IPS-18a (cell line): ENCODE measurements around the gene COL18A1.

Experiments
- H3K27ac ChIP-seq: one replicate; pipeline ENCODE4 v1.5.1; 2013; ENCODE audit warnings: low read length
- H3K27me3 ChIP-seq: one replicate; pipeline ENCODE4 v1.6.1; 2013; ENCODE audit warnings: mild to moderate bottlenecking, low read length; ENCODE audit not compliant: control insufficient read depth, insufficient read depth
- H3K36me3 ChIP-seq: one replicate; pipeline ENCODE4 v1.6.1; 2013; ENCODE audit warnings: low read depth, low read length; ENCODE audit not compliant: control insufficient read depth
- H3K4me1 ChIP-seq: one replicate; pipeline ENCODE4 v1.6.1; 2013; ENCODE audit warnings: low read depth, low read length; ENCODE audit not compliant: control insufficient read depth
- H3K4me3 ChIP-seq: one replicate; pipeline ENCODE4 v1.5.1; 2013; ENCODE audit warnings: low read length
- H3K9ac ChIP-seq: one replicate; pipeline ENCODE4 v1.6.1; 2013; ENCODE audit warnings: mild to moderate bottlenecking, low read length, moderate library complexity
- H3K9me3 ChIP-seq: one replicate; pipeline ENCODE4 v1.6.1; 2013; ENCODE audit warnings: low read depth, low read length; ENCODE audit not compliant: control insufficient read depth

Gene COL18A1

GRCh38 chr21:45404730-45405270, at the start of gene COL18A1:
COL18A1 (plus strand) TSS chr21:45405165; CDS start chr21:45405231, 66 bp downstream.
- H3K4me3 ChIP-seq: peak within 1 kb of the TSS; percentile 82
- H3K27me3 ChIP-seq: peaks cover 26% of the 10 kb centered on the region
- no peaks in the 10 kb centered on the region for H3K9me3 ChIP-seq
- no peaks in the 10 kb centered on the region for H3K36me3 ChIP-seq
- H3K27ac ChIP-seq: peak within 1 kb of the TSS; percentile 65
- peaks cover 34% of the 10 kb centered on the region for H3K4me1 ChIP-seq
- peak within 1 kb of the TSS; percentile 88 for H3K9ac ChIP-seq

- H3K4me1 ChIP-seq: no peaks in the 10 kb centered on the region
These were observed 49.4 kb upstream of the COL18A1 start for GRCh38 chr21:45355573-45355972.

GRCh38 chr21:45356251-45356650, 48.7 kb upstream of the COL18A1 start:
- no peak overlapping the region for H3K4me3 ChIP-seq
- peaks cover 2% of the 10 kb centered on the region for H3K4me1 ChIP-seq
- H3K9me3 ChIP-seq: no peaks in the 10 kb centered on the region
- H3K9ac ChIP-seq: no peak overlapping the region
- no peaks in the 10 kb centered on the region for H3K27me3 ChIP-seq
- H3K27ac ChIP-seq: no peak overlapping the region
- no peaks in the 10 kb centered on the region for H3K36me3 ChIP-seq

More at GRCh38 chr21:45355573-45355972, 49.4 kb upstream of the COL18A1 start:
- Histone ChIP-seq H3K9ac (no peak overlapping the region), H3K27me3 (no peaks in the 10 kb centered on the region), H3K9me3 (no peaks in the 10 kb centered on the region), H3K36me3 (no peaks in the 10 kb centered on the region), H3K27ac (no peak overlapping the region), H3K4me3 (no peak overlapping the region)

- Histone ChIP-seq H3K4me3 (no peak overlapping the region), H3K9ac (no peak overlapping the region)
These were observed 48.1 kb upstream of the COL18A1 start for GRCh38 chr21:45356653-45357435.

GRCh38 chr21:45357436-45358260, 47.3 kb upstream of the COL18A1 start:
- peaks cover 11% of the 10 kb centered on the region for H3K4me1 ChIP-seq
- no peak overlapping the region for H3K9ac ChIP-seq
- H3K27me3 ChIP-seq: no peaks in the 10 kb centered on the region
- H3K27ac ChIP-seq: no peak overlapping the region
- no peaks in the 10 kb centered on the region for H3K36me3 ChIP-seq
- H3K9me3 ChIP-seq: no peaks in the 10 kb centered on the region
- H3K4me3 ChIP-seq: no peak overlapping the region

More at GRCh38 chr21:45356653-45357435, 48.1 kb upstream of the COL18A1 start:
- Histone ChIP-seq H3K27ac (no peak overlapping the region), H3K36me3 (no peaks in the 10 kb centered on the region), H3K4me1 (peaks cover 8% of the 10 kb centered on the region), H3K9me3 (no peaks in the 10 kb centered on the region), H3K27me3 (no peaks in the 10 kb centered on the region)

GRCh38 chr21:45358261-45358670, 46.7 kb upstream of the COL18A1 start:
- Histone ChIP-seq H3K36me3 (no peaks in the 10 kb centered on the region), H3K4me3 (no peak overlapping the region), H3K9ac (no peak overlapping the region), H3K27me3 (no peaks in the 10 kb centered on the region), H3K4me1 (peaks cover 11% of the 10 kb centered on the region), H3K9me3 (no peaks in the 10 kb centered on the region), H3K27ac (no peak overlapping the region)

- Histone ChIP-seq H3K9ac (no peak overlapping the region), H3K9me3 (no peaks in the 10 kb centered on the region), H3K4me3 (no peak overlapping the region), H3K36me3 (no peaks in the 10 kb centered on the region), H3K27ac (no peak overlapping the region), H3K27me3 (no peaks in the 10 kb centered on the region), H3K4me1 (peaks cover 11% of the 10 kb centered on the region)
These were observed 46.2 kb upstream of the COL18A1 start for GRCh38 chr21:45358711-45359310.

- Histone ChIP-seq H3K36me3 (no peaks in the 10 kb centered on the region), H3K4me1 (peaks cover 14% of the 10 kb centered on the region), H3K4me3 (no peak overlapping the region), H3K9ac (no peak overlapping the region), H3K9me3 (no peaks in the 10 kb centered on the region), H3K27ac (no peak overlapping the region), H3K27me3 (no peaks in the 10 kb centered on the region)
These were observed 45.3 kb upstream of the COL18A1 start for GRCh38 chr21:45359451-45360217.

- Histone ChIP-seq H3K36me3 (no peaks in the 10 kb centered on the region), H3K4me3 (no peak overlapping the region), H3K4me1 (peaks cover 22% of the 10 kb centered on the region), H3K27me3 (no peaks in the 10 kb centered on the region), H3K9ac (no peak overlapping the region), H3K27ac (no peak overlapping the region), H3K9me3 (no peaks in the 10 kb centered on the region)
These were observed 43.6 kb upstream of the COL18A1 start for GRCh38 chr21:45361033-45361997.

- no peaks in the 10 kb centered on the region for H3K36me3 ChIP-seq
- peaks cover 22% of the 10 kb centered on the region for H3K4me1 ChIP-seq
- no peak overlapping the region for H3K27ac ChIP-seq
- H3K9ac ChIP-seq: no peak overlapping the region
- no peaks in the 10 kb centered on the region for H3K9me3 ChIP-seq
- H3K27me3 ChIP-seq: no peaks in the 10 kb centered on the region
- no peak overlapping the region for H3K4me3 ChIP-seq
These were observed 42.8 kb upstream of the COL18A1 start for GRCh38 chr21:45362077-45362747.
